ENCODE data around the gene FAM76B. TPM values are rescaled to one million over a fixed set of nuclear protein-coding genes. Genes with fewer than 3 reads are reported as not detected.

The FAM76B gene
- polyA plus RNA-seq, 1 donor (not counting 4 experiments of a cell fraction or from before 2014, with no cell fraction given): 17.4 TPM

DNA sequence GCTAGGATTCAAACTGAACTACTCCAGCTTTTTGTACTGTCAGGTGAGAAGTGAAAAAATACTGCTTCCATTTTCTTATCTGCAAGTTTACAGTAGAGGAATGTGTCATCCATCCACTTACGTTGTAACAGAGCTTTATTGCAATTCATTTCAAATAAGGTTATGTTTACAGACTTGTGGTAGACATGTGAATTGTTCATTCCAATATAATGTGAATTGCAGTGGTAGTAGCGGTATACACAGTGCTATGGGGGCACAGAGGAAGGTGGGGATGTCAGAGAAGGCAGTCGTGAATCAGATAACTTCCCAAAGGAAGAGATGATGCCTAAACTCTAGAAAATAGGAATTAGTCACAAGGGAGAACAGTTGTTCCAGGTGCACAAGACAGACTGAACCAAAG, 43.2 kb upstream of the FAM76B start:
- FAIRE-seq: no peak
- H3K4me1 ChIP-seq (ENCODE audit: control insufficient read depth, extremely low read depth, insufficient read depth, low read length): peaks cover 14% of the 10 kb centered on the region
- DNase-seq (ENCODE audit: low read depth, low spot score): no peak
- no peak overlapping the region for H3K4me2 ChIP-seq (ENCODE audit: control insufficient read depth, extremely low read depth, insufficient read depth, low read depth, low read length)
- no peaks in the 10 kb centered on the region for H3K9me3 ChIP-seq (ENCODE audit: control insufficient read depth, low read depth, low read length)
- dilution Hi-C loops (cut with MboI; ENCODE audit: extremely low pct_ligation_motif_present, low sequenced_read_pairs): no loop called here
- H3K27ac ChIP-seq (ENCODE audit: control insufficient read depth, insufficient read depth, low read length): no peak overlapping the region
- no peak overlapping the region for H2AFZ ChIP-seq (ENCODE audit: control insufficient read depth, low read length)
- H3K9ac ChIP-seq (ENCODE audit: control insufficient read depth, extremely low read depth, insufficient read depth, low read length): no peak overlapping the region
- H3K27me3 ChIP-seq (ENCODE audit: control insufficient read depth, extremely low read depth, insufficient read depth, low read length): no peaks in the 10 kb centered on the region
- H3K9me1 ChIP-seq (ENCODE audit: control insufficient read depth, extremely low read depth, insufficient read depth, low read length): no peaks in the 10 kb centered on the region
- no peaks in the 10 kb centered on the region for H3K79me2 ChIP-seq (ENCODE audit: control insufficient read depth, insufficient read depth, low read length)
- TF ChIP-seq, protein P1, sequence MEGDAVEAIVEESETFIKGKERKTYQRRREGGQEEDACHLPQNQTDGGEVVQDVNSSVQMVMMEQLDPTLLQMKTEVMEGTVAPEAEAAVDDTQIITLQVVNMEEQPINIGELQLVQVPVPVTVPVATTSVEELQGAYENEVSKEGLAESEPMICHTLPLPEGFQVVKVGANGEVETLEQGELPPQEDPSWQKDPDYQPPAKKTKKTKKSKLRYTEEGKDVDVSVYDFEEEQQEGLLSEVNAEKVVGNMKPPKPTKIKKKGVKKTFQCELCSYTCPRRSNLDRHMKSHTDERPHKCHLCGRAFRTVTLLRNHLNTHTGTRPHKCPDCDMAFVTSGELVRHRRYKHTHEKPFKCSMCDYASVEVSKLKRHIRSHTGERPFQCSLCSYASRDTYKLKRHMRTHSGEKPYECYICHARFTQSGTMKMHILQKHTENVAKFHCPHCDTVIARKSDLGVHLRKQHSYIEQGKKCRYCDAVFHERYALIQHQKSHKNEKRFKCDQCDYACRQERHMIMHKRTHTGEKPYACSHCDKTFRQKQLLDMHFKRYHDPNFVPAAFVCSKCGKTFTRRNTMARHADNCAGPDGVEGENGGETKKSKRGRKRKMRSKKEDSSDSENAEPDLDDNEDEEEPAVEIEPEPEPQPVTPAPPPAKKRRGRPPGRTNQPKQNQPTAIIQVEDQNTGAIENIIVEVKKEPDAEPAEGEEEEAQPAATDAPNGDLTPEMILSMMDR (optimal IDR thresholded peaks at IDR 0.05 in 1 of 3, IDR thresholded peaks at IDR 0.05 in 1 of 3, conservative IDR thresholded peaks at IDR 0.05 in 1 of 3; ENCODE audit: extremely low read depth in 1 of 3, insufficient read depth in 2 of 3, low read length in 3 of 3): no peak
- no peak for TF ChIP-seq EZH2 (IDR thresholded peaks at IDR 0.05; ENCODE audit: low read length)
- no peak overlapping the region for H3K4me3 ChIP-seq (ENCODE audit: control insufficient read depth in 2 of 3, extremely low read depth in 1 of 3, insufficient read depth in 2 of 3, low read depth in 1 of 3, low read length in 3 of 3)
- peaks cover 6 to 16% of the 10 kb centered on the region in 2 experiments for H3K36me3 ChIP-seq (ENCODE audit: control insufficient read depth in 2 of 2, extremely low read depth in 1 of 2, insufficient read depth in 2 of 2, low read length in 2 of 2)
- no peaks in the 10 kb centered on the region for H4K20me1 ChIP-seq (ENCODE audit: control insufficient read depth, extremely low read depth, insufficient read depth, low read length)

DNA sequence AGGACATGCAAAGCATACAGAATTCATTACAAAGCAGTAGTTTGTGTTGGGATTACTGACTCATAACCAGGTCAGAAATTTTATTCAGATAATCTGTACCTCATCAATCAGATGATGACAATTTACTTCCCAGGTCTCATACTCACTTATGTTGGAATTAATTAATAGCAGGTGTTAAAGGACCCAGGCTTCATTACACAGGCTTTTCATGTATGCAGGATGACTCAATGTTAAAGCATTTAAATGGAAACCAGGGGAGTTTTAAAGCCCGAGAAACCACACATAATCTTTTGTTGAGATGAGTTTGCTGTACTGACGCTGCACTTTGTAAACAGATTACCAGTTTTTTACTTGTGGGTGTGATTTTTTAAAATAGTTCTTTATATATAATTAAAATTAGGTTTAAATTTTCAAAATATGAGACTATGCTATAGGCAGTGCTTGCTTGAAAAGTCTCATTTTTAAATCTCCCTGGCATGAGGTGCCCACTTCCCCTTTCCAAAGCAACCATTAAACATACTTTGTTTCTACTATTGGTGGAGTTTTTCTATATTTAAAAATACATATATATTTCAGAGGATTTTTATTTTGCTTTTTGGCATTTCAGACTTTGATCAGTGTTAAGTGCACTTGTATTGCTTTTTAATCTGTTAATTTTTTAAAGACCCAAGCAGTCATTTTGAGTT, 41.8 kb upstream of the FAM76B start:
- TF ChIP-seq, protein P1 (optimal IDR thresholded peaks at IDR 0.05 in 1 of 3, IDR thresholded peaks at IDR 0.05 in 1 of 3, conservative IDR thresholded peaks at IDR 0.05 in 1 of 3; ENCODE audit: extremely low read depth in 1 of 3, insufficient read depth in 2 of 3, low read length in 3 of 3): no peak
- TF ChIP-seq EZH2 (IDR thresholded peaks at IDR 0.05; ENCODE audit: low read length): no peak
- no peak overlapping the region for H3K4me3 ChIP-seq (ENCODE audit: control insufficient read depth in 2 of 3, extremely low read depth in 1 of 3, insufficient read depth in 2 of 3, low read depth in 1 of 3, low read length in 3 of 3)
- DNase-seq (ENCODE audit: low read depth, low spot score): peak; percentile 35
- H4K20me1 ChIP-seq (ENCODE audit: control insufficient read depth, extremely low read depth, insufficient read depth, low read length): no peaks in the 10 kb centered on the region
- H3K4me1 ChIP-seq (ENCODE audit: control insufficient read depth, extremely low read depth, insufficient read depth, low read length): peaks cover 14% of the 10 kb centered on the region
- no peak overlapping the region for H2AFZ ChIP-seq (ENCODE audit: control insufficient read depth, low read length)
- peak; percentile 64 for FAIRE-seq
- H3K27ac ChIP-seq (ENCODE audit: control insufficient read depth, insufficient read depth, low read length): peak overlapping the region; percentile 28
- no peaks in the 10 kb centered on the region for H3K9me1 ChIP-seq (ENCODE audit: control insufficient read depth, extremely low read depth, insufficient read depth, low read length)
- no peak overlapping the region for H3K9ac ChIP-seq (ENCODE audit: control insufficient read depth, extremely low read depth, insufficient read depth, low read length)
- H3K27me3 ChIP-seq (ENCODE audit: control insufficient read depth, extremely low read depth, insufficient read depth, low read length): no peaks in the 10 kb centered on the region
- peaks cover 6 to 15% of the 10 kb centered on the region in 2 experiments for H3K36me3 ChIP-seq (ENCODE audit: control insufficient read depth in 2 of 2, extremely low read depth in 1 of 2, insufficient read depth in 2 of 2, low read length in 2 of 2)
- H3K79me2 ChIP-seq (ENCODE audit: control insufficient read depth, insufficient read depth, low read length): no peaks in the 10 kb centered on the region
- no peaks in the 10 kb centered on the region for H3K9me3 ChIP-seq (ENCODE audit: control insufficient read depth, low read depth, low read length)
- dilution Hi-C loops (cut with MboI; ENCODE audit: extremely low pct_ligation_motif_present, low sequenced_read_pairs): no loop called here
- H3K4me2 ChIP-seq (ENCODE audit: control insufficient read depth, extremely low read depth, insufficient read depth, low read depth, low read length): no peak overlapping the region

All from keratinocyte (primary cell).